HepG2 (cell line): Measurements from ENCODE around the gene PPP2R5D. TPM values are rescaled to one million over a fixed set of nuclear protein-coding genes. Genes with fewer than 3 reads are reported as not detected.

Experiments used
- BCLAF1 ChIP-seq: fragments of 450-650 bp; IDR thresholded peaks from 2 replicates; pipeline ENCODE4 v1.6.1; 2017; ENCODE audit warnings: mild to moderate bottlenecking
- CTCF ChIP-seq: sonication (generic); formaldehyde crosslinking; IDR thresholded peaks from 2 replicates; pipeline ENCODE4 v1.5.0; 2020; ENCODE audit warnings: mild to moderate bottlenecking, missing genetic modification reagents, moderate library complexity
- FOXK2 ChIP-seq: fragments of 450-650 bp; IDR thresholded peaks from 2 replicates; pipeline ENCODE4 v1.6.1; 2016
- HES4 ChIP-seq: sonication (generic); formaldehyde crosslinking; IDR thresholded peaks from 2 replicates; pipeline ENCODE4 v1.9.0; 2021; ENCODE audit warnings: mild to moderate bottlenecking, missing genetic modification reagents, borderline replicate concordance
- HNF4A ChIP-seq: sonication (generic); formaldehyde crosslinking; IDR thresholded peaks from 2 replicates; pipeline ENCODE4 v1.4.0; 2020; ENCODE audit warnings: missing genetic modification reagents
- MNT ChIP-seq: fragments of 450-650 bp; IDR thresholded peaks from 2 replicates; pipeline ENCODE4 v1.6.1; 2016
- MZF1 ChIP-seq: sonication (generic); formaldehyde crosslinking; IDR thresholded peaks from 2 replicates; pipeline ENCODE4 v1.8.1; 2023; ENCODE audit warnings: mild to moderate bottlenecking, missing genetic modification reagents, borderline replicate concordance
- NFRKB ChIP-seq: fragments of 450-650 bp; IDR thresholded peaks from 2 replicates; pipeline ENCODE4 v1.6.1; 2017
- RCOR2 ChIP-seq: IDR thresholded peaks from 2 replicates; pipeline ENCODE4 v1.6.1; 2016; ENCODE audit warnings: missing biosample characterization, missing genetic modification reagents
- SIX1 ChIP-seq: sonication (generic); formaldehyde crosslinking; IDR thresholded peaks from 2 replicates; pipeline ENCODE4 v1.4.0; 2020; ENCODE audit warnings: missing genetic modification reagents, borderline replicate concordance
- SP1 ChIP-seq, 2 experiments: fragments of 450-650 bp in 1 of 2; sonication (generic) in 1 of 2; formaldehyde crosslinking in 1 of 2; IDR thresholded peaks; 2 replicates each; pipeline versions ENCODE4 v1.4.0 to v1.6.1; 2016 to 2020; ENCODE audit warnings: missing genetic modification reagents in 1 of 2
- TARDBP ChIP-seq: sonication (generic); formaldehyde crosslinking; IDR thresholded peaks from 2 replicates; pipeline ENCODE4 v1.8.0; 2022; ENCODE audit warnings: mild to moderate bottlenecking, missing genetic modification reagents
- TCF7 ChIP-seq: sonication (generic); IDR thresholded peaks from 2 replicates; pipeline ENCODE4 v1.6.1; 2016; ENCODE audit warnings: antibody characterized with exemption, low read depth
- U2AF2 ChIP-seq: fragments of 200-400 bp; formaldehyde crosslinking; IDR thresholded peaks from 2 replicates; pipeline ENCODE4 v1.6.1; 2017; ENCODE audit warnings: low read depth, mild to moderate bottlenecking, low read length
- ZMYM3 ChIP-seq: sonication (generic); formaldehyde crosslinking; IDR thresholded peaks from 2 replicates; pipeline ENCODE4 v1.5.1; 2020; ENCODE audit warnings: mild to moderate bottlenecking, missing genetic modification reagents
- ZNF160 ChIP-seq: sonication (generic); formaldehyde crosslinking; IDR thresholded peaks from 2 replicates; pipeline ENCODE4 v1.8.0; 2022; ENCODE audit warnings: mild to moderate bottlenecking, inconsistent platforms, missing genetic modification reagents
- ZNF225 ChIP-seq: sonication (generic); formaldehyde crosslinking; IDR thresholded peaks from 2 replicates; pipeline ENCODE4 v1.4.0; 2020; ENCODE audit warnings: mild to moderate bottlenecking, missing genetic modification reagents
- ZNF562 ChIP-seq: sonication (generic); formaldehyde crosslinking; IDR thresholded peaks from 2 replicates; pipeline ENCODE4 v1.8.0; 2022; ENCODE audit warnings: missing genetic modification reagents, borderline replicate concordance
- ZNF724P ChIP-seq: sonication (generic); formaldehyde crosslinking; IDR thresholded peaks from 2 replicates; pipeline ENCODE4 v1.8.0; 2022; ENCODE audit warnings: missing genetic modification reagents, borderline replicate concordance
- ZSCAN29 ChIP-seq: sonication (generic); formaldehyde crosslinking; conservative IDR thresholded peaks from 2 replicates; pipeline ENCODE4 v1.4.0; 2020; ENCODE audit warnings: mild to moderate bottlenecking, missing genetic modification reagents
- polyA plus RNA-seq, 8 experiments: library from polyadenylated mRNA; depleted of rRNA in 3 of 8; stranded (reverse) in 7 of 8; unstranded in 1 of 8; fragments of >200 nt; fragmentation: Illumina TruSeq in 4 of 8; extraction: Trizol in 4 of 8; gene quantifications; 2 replicates each; pipeline versions ENCODE4 v1.2.1 to v1.2.3, GENCODE V29; 2011 to 2016; ENCODE audit warnings: low read depth in 4 of 8, missing spikeins in 1 of 8, mixed read lengths in 1 of 8; ENCODE audit not compliant: insufficient read depth in 1 of 8
- total RNA-seq, 5 experiments: library from RNA; depleted of rRNA; stranded (reverse); fragments of >200 nt; fragmentation: Illumina TruSeq; extraction: Trizol; gene quantifications; 2 replicates each; pipeline ENCODE4 v1.2.3, GENCODE V29; 2016; ENCODE audit warnings: low read depth in 1 of 5
- TF ChIP-seq, protein P1 (sequence below): sonication (generic); formaldehyde crosslinking; IDR thresholded peaks from 2 replicates; pipeline ENCODE4 v1.5.1; 2020; ENCODE audit warnings: missing genetic modification reagents, mild to moderate bottlenecking, borderline replicate concordance
- TF ChIP-seq, protein P2 (sequence below): sonication (generic); formaldehyde crosslinking; IDR thresholded peaks from 2 replicates; pipeline ENCODE4 v1.8.0; 2022; ENCODE audit warnings: missing genetic modification reagents, mild to moderate bottlenecking, moderate library complexity, borderline replicate concordance

PPP2R5D gene
- total and polyA plus RNA-seq, 2 of the 13 experiments (the other 11 are each of a cell fraction or from before 2014, with no cell fraction given): 53.7 to 60.4 TPM

GRCh38 chr6:43013843-43014433 is 29.6 kb downstream of the PPP2R5D start, which contains the start of the genes KLHDC3 and MEA1 (continued):
- TF ChIP-seq CTCF (CRISPR knock-in tag) (no peak), RCOR2 (CRISPR knock-in tag) (0 out of 2 replicates have a peak, but pooled peaks have one; percentile 24), ZSCAN29 (CRISPR knock-in tag) (no peak), ZNF160 (CRISPR knock-in tag) (0 out of 2 replicates have a peak, but pooled peaks have one; percentile 46), ZNF724P (CRISPR knock-in tag) (peak; percentile 52; the same call in 1 of the 2 replicates), TCF7 (no peak), HNF4A (CRISPR knock-in tag) (no peak), SP1 (IDR thresholded peaks at IDR 0.05) (no peak), SP1 (CRISPR knock-in tag; IDR thresholded peaks at IDR 0.05) (peak; percentile 82), HES4 (CRISPR knock-in tag) (peak; percentile 87; the same call in 1 of the 2 replicates), U2AF2 (no peak), NFRKB (no peak), MZF1 (no peak), SIX1 (CRISPR knock-in tag) (no peak), ZNF562 (CRISPR knock-in tag) (no peak), FOXK2 (peak; percentile 96), MNT (peak; percentile 98), TARDBP (CRISPR knock-in tag) (peak; percentile 88; the same call in 1 of the 2 replicates), ZMYM3 (CRISPR knock-in tag) (no peak), ZNF225 (CRISPR knock-in tag) (no peak), BCLAF1 (no peak)
- TF ChIP-seq, protein P1, sequence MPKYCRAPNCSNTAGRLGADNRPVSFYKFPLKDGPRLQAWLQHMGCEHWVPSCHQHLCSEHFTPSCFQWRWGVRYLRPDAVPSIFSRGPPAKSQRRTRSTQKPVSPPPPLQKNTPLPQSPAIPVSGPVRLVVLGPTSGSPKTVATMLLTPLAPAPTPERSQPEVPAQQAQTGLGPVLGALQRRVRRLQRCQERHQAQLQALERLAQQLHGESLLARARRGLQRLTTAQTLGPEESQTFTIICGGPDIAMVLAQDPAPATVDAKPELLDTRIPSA: no peak
- TF ChIP-seq, protein P2, sequence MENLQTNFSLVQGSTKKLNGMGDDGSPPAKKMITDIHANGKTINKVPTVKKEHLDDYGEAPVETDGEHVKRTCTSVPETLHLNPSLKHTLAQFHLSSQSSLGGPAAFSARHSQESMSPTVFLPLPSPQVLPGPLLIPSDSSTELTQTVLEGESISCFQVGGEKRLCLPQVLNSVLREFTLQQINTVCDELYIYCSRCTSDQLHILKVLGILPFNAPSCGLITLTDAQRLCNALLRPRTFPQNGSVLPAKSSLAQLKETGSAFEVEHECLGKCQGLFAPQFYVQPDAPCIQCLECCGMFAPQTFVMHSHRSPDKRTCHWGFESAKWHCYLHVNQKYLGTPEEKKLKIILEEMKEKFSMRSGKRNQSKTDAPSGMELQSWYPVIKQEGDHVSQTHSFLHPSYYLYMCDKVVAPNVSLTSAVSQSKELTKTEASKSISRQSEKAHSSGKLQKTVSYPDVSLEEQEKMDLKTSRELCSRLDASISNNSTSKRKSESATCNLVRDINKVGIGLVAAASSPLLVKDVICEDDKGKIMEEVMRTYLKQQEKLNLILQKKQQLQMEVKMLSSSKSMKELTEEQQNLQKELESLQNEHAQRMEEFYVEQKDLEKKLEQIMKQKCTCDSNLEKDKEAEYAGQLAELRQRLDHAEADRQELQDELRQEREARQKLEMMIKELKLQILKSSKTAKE (CRISPR knock-in tag): no peak
